SK-N-SH treated with all-trans-retinoic acid at 6 μM for 48 hours (cell line): Measurements from ENCODE around the gene APAF1.

Source experiments
- ATAC-seq: fragments of 200-7000 bp; cut with Tn5 transposase; 3 replicates; pipeline ENCODE4 v1.9.1; 2020; ENCODE audit warnings: mild to moderate bottlenecking, moderate library complexity
- ARNTL ChIP-seq: fragments of 450-650 bp; formaldehyde crosslinking; IDR thresholded peaks from 2 replicates; pipeline ENCODE4 v1.5.0; 2020; ENCODE audit warnings: low read depth, mild to moderate bottlenecking, moderate library complexity, borderline replicate concordance
- BACH2 ChIP-seq: fragments of 250-450 bp; sonication (Bioruptor Pico); IDR thresholded peaks from 2 replicates; pipeline ENCODE4 v1.9.0; 2021; ENCODE audit warnings: mild to moderate bottlenecking, borderline replicate concordance
- CSDC2 ChIP-seq: fragments of 250-450 bp; sonication (Bioruptor Pico); IDR thresholded peaks from 2 replicates; pipeline ENCODE4 v1.5.0; 2020; ENCODE audit warnings: mild to moderate bottlenecking, moderate library complexity
- ESRRG ChIP-seq: fragments of 250-450 bp; sonication (Bioruptor Pico); IDR thresholded peaks from 2 replicates; pipeline ENCODE4 v1.6.1; 2021; ENCODE audit warnings: mild to moderate bottlenecking
- GLIS3 ChIP-seq: fragments of 250-450 bp; sonication (Bioruptor Pico); IDR thresholded peaks from 2 replicates; pipeline ENCODE4 v1.5.0; 2020; ENCODE audit warnings: mild to moderate bottlenecking, moderate library complexity
- ISL1 ChIP-seq: fragments of 250-450 bp; sonication (Bioruptor Pico); IDR thresholded peaks from 2 replicates; pipeline ENCODE4 v2.1.2; 2022; ENCODE audit warnings: mild to moderate bottlenecking, moderate library complexity
- OSR1 ChIP-seq: fragments of 250-450 bp; sonication (Bioruptor Pico); IDR thresholded peaks from 2 replicates; pipeline ENCODE4 v1.8.0; 2022; ENCODE audit warnings: moderate library complexity, mild to moderate bottlenecking, inconsistent platforms
- PPARA ChIP-seq: fragments of 250-450 bp; sonication (Bioruptor Pico); IDR thresholded peaks from 2 replicates; pipeline ENCODE4 v1.5.0; 2020; ENCODE audit warnings: mild to moderate bottlenecking, borderline replicate concordance
- RARB ChIP-seq: fragments of 250-450 bp; sonication (Bioruptor Pico); IDR thresholded peaks from 2 replicates; pipeline ENCODE4 v1.8.0; 2021; ENCODE audit warnings: mild to moderate bottlenecking, moderate library complexity
- SNAI2 ChIP-seq: fragments of 250-450 bp; sonication (Bioruptor Pico); IDR thresholded peaks from 2 replicates; pipeline ENCODE4 v1.5.0; 2020; ENCODE audit warnings: mild to moderate bottlenecking, moderate library complexity
- TCF4 ChIP-seq: fragments of 250-450 bp; sonication (Bioruptor Pico); IDR thresholded peaks from 2 replicates; pipeline ENCODE4 v1.8.0; 2021; ENCODE audit warnings: mild to moderate bottlenecking, moderate library complexity, borderline replicate concordance
- TOX ChIP-seq: fragments of 250-450 bp; sonication (Bioruptor Pico); IDR thresholded peaks from 2 replicates; pipeline ENCODE4 v1.8.0; 2021; ENCODE audit warnings: mild to moderate bottlenecking, moderate library complexity, borderline replicate concordance
- ZC3H10 ChIP-seq: fragments of 250-450 bp; sonication (Bioruptor Pico); IDR thresholded peaks from 2 replicates; pipeline ENCODE4 v1.5.1; 2021; ENCODE audit warnings: mild to moderate bottlenecking, moderate library complexity
- ZFP3 ChIP-seq: fragments of 250-450 bp; sonication (Bioruptor Pico); IDR thresholded peaks from 2 replicates; pipeline ENCODE4 v1.5.0; 2020; ENCODE audit warnings: mild to moderate bottlenecking, moderate library complexity
- ZFP30 ChIP-seq: fragments of 450-650 bp; formaldehyde crosslinking; IDR thresholded peaks from 2 replicates; pipeline ENCODE4 v1.5.0; 2022; ENCODE audit warnings: mild to moderate bottlenecking, moderate library complexity
- ZNF565 ChIP-seq: fragments of 450-650 bp; formaldehyde crosslinking; conservative IDR thresholded peaks from 2 replicates; pipeline ENCODE4 v1.5.0; 2020; ENCODE audit warnings: low read depth, mild to moderate bottlenecking, moderate library complexity
- ZNF70 ChIP-seq: fragments of 450-650 bp; formaldehyde crosslinking; IDR thresholded peaks from 2 replicates; pipeline ENCODE4 v1.5.0; 2020; ENCODE audit warnings: mild to moderate bottlenecking, moderate library complexity
- ZNF8 ChIP-seq: fragments of 450-650 bp; formaldehyde crosslinking; IDR thresholded peaks from 2 replicates; pipeline ENCODE4 v1.5.0; 2020; ENCODE audit warnings: mild to moderate bottlenecking, moderate library complexity
- TF ChIP-seq, protein P1 (sequence below): fragments of 250-450 bp; sonication (Bioruptor Pico); IDR thresholded peaks from 2 replicates; pipeline ENCODE4 v1.8.0; 2021; ENCODE audit warnings: low read depth, mild to moderate bottlenecking, moderate library complexity, borderline replicate concordance
- TF ChIP-seq, protein P2 (sequence below): fragments of 250-450 bp; sonication (Bioruptor Pico); IDR thresholded peaks from 2 replicates; pipeline ENCODE4 v1.5.0; 2020; ENCODE audit warnings: mild to moderate bottlenecking, moderate library complexity
- TF ChIP-seq, protein P3 (sequence below): fragments of 250-450 bp; sonication (Bioruptor Pico); IDR thresholded peaks from 2 replicates; pipeline ENCODE4 v1.5.1; 2021; ENCODE audit warnings: mild to moderate bottlenecking, moderate library complexity
- TF ChIP-seq, protein P4 (sequence below): fragments of 250-450 bp; sonication (Bioruptor Pico); IDR thresholded peaks from 2 replicates; pipeline ENCODE4 v1.5.1; 2020; ENCODE audit warnings: low read depth, mild to moderate bottlenecking, moderate library complexity

The APAF1 gene

DNA sequence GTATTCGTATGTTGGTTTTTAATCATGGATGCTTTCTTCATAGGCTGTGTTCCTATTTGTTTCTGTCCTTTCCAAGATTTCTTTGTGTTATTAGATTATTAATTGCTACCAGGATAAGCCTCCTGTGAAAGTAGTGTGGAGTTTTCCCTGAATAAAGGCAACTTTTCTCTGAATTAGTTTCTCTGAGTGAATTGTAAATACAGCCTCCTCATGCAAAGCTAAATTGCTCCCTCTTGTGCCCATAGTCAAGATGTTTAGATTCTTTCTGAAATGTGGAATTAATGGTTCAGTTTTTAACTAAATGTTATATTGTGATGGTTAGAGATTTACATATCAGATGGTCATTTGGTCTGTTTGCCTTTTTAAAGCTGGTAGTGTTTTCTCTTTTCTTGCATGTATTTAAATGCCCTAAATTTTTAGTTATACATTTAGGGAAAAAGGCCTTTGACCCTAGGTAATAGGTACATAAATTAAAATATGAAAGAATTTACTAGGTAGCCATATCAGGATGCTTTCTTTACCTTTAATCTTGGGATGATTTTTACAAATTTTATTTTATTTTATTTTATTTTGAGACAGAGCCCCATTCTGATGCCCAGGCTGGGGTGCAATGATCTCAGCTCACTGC is 8.9 kb downstream of the APAF1 start:
- TF ChIP-seq TCF4 (CRISPR knock-in tag) (no peak), ISL1 (no peak), PPARA (CRISPR knock-in tag) (no peak), ZFP3 (CRISPR knock-in tag) (no peak), ARNTL (no peak)
- TF ChIP-seq, protein P1, sequence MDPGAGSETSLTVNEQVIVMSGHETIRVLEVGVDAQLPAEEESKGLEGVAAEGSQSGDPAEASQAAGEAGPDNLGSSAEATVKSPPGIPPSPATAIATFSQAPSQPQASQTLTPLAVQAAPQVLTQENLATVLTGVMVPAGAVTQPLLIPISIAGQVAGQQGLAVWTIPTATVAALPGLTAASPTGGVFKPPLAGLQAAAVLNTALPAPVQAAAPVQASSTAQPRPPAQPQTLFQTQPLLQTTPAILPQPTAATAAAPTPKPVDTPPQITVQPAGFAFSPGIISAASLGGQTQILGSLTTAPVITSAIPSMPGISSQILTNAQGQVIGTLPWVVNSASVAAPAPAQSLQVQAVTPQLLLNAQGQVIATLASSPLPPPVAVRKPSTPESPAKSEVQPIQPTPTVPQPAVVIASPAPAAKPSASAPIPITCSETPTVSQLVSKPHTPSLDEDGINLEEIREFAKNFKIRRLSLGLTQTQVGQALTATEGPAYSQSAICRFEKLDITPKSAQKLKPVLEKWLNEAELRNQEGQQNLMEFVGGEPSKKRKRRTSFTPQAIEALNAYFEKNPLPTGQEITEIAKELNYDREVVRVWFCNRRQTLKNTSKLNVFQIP (CRISPR knock-in tag) = no peak
- peak; percentile 77 for ATAC-seq

DNA sequence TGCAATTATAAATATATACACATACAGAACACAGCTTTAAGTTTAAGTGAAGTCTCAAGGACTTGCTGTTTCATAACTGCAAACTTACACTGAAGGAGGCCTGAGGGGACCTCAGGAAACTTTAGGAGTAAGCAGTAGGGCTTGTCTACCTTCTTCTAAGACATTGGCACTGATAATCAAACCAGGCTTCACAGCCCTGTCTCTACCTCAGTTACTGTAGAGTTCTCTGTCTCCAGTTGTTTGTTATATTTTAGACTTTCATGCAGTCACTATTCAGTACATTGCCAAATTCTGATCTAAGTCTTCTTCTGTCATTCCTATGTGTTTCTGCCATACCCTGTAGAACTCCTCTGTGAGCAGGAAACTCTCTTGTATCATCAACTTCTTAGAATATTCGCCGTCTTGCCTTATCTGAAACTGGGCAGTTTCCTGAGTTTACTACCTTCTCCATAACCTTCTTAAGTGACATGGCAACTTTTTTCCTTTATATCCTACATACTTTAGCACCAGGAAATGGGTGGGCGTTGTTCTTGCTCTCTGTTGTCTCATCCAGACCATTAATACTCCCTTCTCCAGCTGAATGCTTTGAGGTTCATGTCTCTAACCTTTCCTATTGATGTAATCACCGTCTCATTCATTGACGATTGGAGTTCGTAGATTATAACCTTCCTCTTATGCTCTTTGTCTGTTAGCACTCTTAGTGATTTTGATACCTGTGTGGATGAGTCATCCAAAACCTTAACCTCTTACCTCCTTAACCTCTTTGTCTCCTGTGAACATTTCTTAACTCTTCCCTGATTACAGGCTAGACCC is 11.4 kb downstream of the APAF1 start:
- TF ChIP-seq ZFP3 (CRISPR knock-in tag) (no peak), ZC3H10 (CRISPR knock-in tag) (no peak), CSDC2 (CRISPR knock-in tag) (no peak), BACH2 (CRISPR knock-in tag) (no peak), TOX (CRISPR knock-in tag) (no peak), ZNF8 (CRISPR knock-in tag) (no peak), ZNF70 (CRISPR knock-in tag) (no peak), GLIS3 (CRISPR knock-in tag) (no peak), SNAI2 (CRISPR knock-in tag) (no peak), ARNTL (no peak), TCF4 (CRISPR knock-in tag) (no peak), ZFP30 (CRISPR knock-in tag) (no peak), ESRRG (CRISPR knock-in tag) (no peak), RARB (CRISPR knock-in tag) (no peak), PPARA (CRISPR knock-in tag) (no peak), OSR1 (no peak), ZNF565 (CRISPR knock-in tag) (no peak)
- TF ChIP-seq, protein P2, sequence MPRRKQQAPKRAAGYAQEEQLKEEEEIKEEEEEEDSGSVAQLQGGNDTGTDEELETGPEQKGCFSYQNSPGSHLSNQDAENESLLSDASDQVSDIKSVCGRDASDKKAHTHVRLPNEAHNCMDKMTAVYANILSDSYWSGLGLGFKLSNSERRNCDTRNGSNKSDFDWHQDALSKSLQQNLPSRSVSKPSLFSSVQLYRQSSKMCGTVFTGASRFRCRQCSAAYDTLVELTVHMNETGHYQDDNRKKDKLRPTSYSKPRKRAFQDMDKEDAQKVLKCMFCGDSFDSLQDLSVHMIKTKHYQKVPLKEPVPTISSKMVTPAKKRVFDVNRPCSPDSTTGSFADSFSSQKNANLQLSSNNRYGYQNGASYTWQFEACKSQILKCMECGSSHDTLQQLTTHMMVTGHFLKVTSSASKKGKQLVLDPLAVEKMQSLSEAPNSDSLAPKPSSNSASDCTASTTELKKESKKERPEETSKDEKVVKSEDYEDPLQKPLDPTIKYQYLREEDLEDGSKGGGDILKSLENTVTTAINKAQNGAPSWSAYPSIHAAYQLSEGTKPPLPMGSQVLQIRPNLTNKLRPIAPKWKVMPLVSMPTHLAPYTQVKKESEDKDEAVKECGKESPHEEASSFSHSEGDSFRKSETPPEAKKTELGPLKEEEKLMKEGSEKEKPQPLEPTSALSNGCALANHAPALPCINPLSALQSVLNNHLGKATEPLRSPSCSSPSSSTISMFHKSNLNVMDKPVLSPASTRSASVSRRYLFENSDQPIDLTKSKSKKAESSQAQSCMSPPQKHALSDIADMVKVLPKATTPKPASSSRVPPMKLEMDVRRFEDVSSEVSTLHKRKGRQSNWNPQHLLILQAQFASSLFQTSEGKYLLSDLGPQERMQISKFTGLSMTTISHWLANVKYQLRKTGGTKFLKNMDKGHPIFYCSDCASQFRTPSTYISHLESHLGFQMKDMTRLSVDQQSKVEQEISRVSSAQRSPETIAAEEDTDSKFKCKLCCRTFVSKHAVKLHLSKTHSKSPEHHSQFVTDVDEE = no peak
- TF ChIP-seq, protein P3, sequence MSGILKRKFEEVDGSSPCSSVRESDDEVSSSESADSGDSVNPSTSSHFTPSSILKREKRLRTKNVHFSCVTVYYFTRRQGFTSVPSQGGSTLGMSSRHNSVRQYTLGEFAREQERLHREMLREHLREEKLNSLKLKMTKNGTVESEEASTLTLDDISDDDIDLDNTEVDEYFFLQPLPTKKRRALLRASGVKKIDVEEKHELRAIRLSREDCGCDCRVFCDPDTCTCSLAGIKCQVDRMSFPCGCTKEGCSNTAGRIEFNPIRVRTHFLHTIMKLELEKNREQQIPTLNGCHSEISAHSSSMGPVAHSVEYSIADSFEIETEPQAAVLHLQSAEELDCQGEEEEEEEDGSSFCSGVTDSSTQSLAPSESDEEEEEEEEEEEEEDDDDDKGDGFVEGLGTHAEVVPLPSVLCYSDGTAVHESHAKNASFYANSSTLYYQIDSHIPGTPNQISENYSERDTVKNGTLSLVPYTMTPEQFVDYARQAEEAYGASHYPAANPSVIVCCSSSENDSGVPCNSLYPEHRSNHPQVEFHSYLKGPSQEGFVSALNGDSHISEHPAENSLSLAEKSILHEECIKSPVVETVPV (CRISPR knock-in tag) = no peak
- TF ChIP-seq, protein P4, sequence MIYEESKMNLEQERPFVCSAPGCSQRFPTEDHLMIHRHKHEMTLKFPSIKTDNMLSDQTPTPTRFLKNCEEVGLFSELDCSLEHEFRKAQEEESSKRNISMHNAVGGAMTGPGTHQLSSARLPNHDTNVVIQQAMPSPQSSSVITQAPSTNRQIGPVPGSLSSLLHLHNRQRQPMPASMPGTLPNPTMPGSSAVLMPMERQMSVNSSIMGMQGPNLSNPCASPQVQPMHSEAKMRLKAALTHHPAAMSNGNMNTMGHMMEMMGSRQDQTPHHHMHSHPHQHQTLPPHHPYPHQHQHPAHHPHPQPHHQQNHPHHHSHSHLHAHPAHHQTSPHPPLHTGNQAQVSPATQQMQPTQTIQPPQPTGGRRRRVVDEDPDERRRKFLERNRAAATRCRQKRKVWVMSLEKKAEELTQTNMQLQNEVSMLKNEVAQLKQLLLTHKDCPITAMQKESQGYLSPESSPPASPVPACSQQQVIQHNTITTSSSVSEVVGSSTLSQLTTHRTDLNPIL (CRISPR knock-in tag) = no peak
- TF ChIP-seq, all 23 proteins: peak for 0
- no peak for ATAC-seq

DNA sequence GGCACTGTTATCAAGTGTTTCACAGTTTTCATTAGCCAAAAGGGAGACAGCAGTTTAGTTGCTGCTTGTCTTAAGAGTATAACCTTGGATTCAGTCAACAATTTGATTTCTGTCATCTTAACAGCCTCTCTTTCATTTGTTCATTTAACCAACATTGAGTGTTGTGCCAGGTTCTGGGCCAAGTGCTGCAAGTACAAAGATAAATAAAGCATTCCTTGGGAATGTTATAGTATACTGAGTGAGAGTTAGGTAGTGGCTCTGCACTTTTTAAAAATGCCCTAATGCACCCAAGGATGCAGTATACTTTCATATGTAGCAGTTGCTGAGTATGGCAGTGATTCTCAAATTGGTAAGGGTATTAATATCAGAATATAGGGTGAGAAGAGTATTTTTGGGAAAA is 15.4 kb downstream of the APAF1 start:
- ATAC-seq = no peak
- no peak for TF ChIP-seq ZNF565 (CRISPR knock-in tag)
- TF ChIP-seq, protein P3 (CRISPR knock-in tag) = no peak
- no peak for TF ChIP-seq ARNTL
- no peak for TF ChIP-seq OSR1
- TF ChIP-seq, protein P1 (CRISPR knock-in tag) = no peak
- no peak for TF ChIP-seq ZNF70 (CRISPR knock-in tag)
- TF ChIP-seq TOX (CRISPR knock-in tag) = no peak
- TF ChIP-seq, protein P2 = no peak
- TF ChIP-seq RARB (CRISPR knock-in tag) = no peak
- TF ChIP-seq ISL1 = no peak
- TF ChIP-seq ESRRG (CRISPR knock-in tag) = no peak
- TF ChIP-seq ZC3H10 (CRISPR knock-in tag) = no peak
- TF ChIP-seq SNAI2 (CRISPR knock-in tag) = no peak
- no peak for TF ChIP-seq PPARA (CRISPR knock-in tag)
